ENCODE results near the gene SOS1.
"Not testable (repeated sequence)": the region's sequence is repeated elsewhere in the genome, so short reads cannot be mapped to it uniquely, and the experiment has no call there.

The SOS1 gene

DNA sequence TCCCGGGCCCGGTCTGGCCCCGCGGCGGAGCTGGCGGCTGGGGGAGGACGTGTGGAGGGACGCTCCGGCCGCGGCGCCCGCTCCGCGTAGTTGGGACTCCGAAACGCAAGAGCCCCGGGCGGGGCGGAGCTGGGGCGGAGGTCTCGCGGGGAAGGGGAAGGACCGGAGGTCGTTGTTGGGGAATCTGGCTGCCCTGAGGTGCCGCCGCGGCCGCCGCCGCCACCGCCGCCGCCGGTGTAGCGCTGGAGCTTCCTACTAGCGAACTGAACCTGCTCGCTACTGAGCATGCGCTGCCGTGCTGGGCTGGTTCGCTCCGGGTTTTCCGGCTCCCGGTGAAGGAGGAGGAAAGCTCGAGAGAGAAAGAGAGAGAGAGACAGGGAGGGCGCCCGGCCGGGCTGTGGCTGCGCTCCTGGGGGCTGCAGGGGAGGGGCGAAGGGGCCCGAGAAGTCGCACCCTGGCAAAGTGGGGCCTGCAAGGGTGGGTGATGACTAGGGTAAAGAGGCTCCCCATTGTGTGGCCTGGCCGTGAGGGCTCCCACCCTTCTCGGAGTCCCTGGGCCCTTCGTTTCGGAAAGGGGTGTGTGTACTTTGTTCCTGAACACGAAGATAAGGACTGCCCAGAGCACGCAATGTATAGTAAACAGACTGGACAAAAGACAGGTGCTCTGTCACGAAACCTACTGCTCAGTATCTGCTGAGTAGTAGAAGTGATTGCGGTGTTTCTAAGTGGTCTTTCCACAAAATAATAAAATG is at the start of gene SOS1:
SOS1 (minus strand) TSS at position 281 of the 752 bp plus-strand sequence. CDS start 629 bp downstream, outside the sequence.
- peak; percentile 89 for DNase-seq

DNA sequence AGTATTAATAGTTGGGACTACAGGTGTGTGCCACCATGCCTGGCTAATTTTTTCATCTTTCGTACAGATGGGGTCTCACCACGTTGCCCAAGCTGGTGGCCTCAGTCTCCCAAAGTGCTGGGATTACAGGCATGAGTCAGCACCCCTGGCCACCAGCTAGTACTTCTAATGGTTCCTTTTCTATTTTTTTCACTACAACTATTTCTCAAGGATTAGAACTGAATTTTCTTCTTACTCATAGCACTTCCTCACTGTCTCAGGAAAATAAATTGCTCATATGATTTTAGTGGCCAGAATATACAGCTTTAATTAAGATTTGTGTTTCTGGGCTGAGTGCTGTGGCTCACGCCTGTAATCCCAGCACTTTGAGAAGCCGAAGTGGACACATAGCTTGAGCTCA is 43.2 kb upstream of the SOS1 start:
- DNase-seq, result no peak

DNA sequence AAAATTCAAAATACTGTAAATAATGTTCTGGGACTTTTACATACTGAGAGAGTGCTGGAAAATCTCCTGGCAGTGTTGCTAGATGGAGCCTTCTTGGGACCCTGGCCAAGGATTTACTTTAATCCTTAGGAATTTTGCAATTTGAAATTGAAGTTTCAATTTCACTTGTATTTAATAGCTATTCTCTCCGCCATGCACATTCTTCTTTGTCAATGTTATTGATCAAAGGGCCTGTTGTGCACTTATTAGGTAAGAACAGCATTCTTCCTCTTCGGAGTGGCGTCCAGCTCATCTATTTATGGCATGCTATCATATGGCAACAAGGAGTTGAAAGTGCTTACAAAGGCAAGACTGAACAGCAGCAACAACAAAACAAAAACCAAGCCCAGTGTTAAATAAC is 40.1 kb upstream of the SOS1 start:
- no peak for DNase-seq

DNA sequence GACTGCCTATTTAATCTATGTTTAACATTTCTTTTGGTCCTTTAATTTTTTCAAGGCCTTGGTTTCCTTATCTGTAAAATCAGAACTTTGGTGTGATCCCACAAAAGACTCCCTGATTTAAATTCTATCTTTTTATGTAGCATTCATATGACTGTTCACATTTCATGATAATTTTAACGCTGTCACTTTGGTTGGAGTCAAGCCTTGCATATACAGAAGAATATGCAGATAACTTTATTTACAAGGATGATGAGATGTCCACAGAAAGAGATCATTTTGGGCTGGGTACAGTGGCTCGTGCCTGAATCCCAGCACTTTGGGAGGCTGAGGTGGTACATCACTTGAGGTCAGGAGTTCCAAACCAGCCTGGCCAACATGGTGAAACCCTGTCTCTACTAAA is 38.4 kb upstream of the SOS1 start:
- no peak for DNase-seq

DNA sequence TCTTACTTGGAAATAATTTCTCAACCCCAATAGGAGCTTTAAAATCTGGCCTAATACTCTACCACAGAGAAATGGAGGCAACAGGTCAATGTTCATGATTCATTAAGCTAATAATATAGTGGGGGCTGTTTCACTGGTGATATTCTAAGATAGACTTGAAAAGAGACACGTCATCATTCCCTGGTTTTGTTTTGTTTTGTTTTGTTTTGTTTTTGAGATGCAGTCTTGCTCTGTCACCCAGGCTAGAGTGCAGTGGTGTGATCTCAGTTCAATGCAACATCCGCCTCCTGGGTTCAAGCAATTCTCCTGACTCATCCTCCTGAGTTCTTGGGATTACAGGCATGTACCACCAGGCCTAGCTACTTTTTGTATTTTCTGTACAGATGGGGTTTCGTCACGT is 37.5 kb upstream of the SOS1 start:
- DNase-seq, result no peak

DNA sequence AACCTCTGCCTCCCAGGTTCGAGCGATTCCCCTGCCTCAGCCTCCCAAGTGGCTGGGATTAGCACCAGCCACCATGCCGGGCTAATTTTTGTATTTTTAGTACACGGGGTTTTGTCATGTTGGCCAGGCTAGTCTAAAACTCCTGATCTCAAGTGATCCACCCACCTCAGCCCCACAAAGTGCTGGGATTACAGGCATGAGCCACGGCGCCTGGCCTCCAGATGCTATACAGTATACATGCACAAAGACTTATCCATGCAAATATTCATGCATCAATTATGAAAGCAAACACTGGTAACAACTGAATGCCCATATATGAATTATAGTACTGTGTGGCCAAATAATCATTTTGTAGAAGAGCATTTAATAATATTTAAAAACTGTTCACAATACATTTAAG is 36.0 kb upstream of the SOS1 start:
- DNase-seq, result no peak

DNA sequence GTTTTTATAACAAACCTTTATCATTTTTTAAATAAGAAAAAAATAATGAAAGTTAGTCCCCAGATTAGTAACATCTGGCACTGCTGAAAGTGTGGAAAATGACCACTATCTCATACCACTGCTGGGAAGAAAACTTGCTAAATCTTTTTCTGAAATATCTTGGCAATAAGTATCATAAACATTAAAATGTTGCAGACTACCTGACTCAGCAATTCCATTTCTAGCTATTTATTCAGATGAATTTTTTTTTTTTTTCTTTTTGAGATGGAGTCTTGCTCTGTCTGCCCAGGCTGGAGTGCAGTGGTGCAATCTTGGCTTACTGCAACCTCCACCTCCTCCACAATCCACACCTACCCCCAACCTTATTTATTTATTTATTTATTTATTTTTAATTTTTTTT is 35.3 kb upstream of the SOS1 start:
- no peak for DNase-seq

DNA sequence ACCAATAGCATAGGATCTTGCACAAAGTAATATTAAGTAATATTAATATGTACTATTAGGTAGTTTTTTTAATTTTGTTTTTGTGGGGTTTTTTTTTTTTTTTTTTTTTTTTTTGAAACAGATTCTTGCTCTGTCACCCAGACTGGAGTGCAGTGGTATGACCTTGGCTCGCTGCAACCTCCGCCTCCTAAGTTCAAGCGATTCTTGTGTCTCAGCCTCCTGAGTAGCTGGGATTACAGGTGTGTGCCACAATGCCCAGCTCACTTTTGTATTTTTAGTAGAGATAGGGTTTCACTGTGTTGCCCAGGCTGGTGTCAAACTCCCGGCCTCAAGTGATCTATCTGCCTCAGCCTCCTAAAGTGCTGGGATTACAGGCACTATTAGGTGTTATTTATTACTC is 34.7 kb upstream of the SOS1 start:
- not testable (repeated sequence) for DNase-seq

DNA sequence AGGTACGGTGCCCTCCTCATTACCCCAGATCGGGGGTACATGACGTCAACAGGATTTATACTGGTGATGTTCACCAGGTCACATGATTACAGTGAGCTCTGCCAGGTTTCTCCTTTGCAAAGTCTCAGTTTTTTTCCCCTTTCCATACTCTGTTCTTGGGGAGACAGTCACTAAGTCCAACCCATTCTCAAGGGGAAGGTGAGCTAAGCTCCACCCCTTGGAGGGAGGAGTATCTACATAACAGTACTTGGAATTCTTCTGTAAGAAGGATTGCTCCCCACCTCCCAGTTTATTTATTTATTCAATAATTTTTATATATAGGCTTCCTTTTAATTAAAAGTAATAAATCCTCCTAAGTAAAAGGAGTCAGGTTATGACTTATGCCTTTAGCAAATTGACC is 34.1 kb upstream of the SOS1 start:
- DNase-seq, result no peak

DNA sequence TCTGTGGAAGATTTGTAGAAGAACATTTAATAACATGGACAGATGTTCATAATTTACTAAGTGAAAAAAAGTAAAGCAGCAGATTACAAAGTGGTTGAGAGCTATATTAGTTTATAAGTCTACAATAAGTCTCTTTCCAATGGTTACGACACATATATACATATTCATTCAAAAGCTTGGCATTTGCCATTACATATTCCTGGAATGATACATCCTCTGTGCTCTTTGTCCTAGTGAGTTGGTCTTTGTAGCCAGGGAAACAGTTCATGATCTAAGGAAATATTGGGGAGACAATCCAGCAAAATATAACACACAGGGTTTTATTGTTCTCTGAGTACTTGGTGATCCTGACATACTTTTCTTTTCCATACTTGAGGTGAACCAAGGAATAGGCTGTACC is 32.5 kb upstream of the SOS1 start:
- no peak for DNase-seq

DNA sequence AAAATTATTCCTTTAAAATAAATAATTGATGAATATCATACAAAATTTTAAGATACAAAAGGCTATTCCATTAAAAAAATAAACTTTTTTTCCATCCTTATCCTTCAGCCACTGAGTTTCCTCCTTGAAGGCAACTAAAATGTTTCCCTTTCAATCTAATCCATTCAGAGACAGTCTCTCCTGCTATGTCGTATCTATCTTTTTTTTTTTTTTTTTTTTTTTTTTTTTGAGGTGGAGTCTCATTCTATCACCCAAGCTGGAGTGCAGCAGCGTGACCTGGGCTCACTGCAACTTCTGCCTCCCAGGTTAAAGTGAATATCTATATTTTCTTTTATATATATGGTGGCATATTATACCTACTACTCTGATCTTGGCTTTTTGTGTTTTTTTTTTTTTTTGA is 31.7 kb upstream of the SOS1 start:
- DNase-seq, result no peak

DNA sequence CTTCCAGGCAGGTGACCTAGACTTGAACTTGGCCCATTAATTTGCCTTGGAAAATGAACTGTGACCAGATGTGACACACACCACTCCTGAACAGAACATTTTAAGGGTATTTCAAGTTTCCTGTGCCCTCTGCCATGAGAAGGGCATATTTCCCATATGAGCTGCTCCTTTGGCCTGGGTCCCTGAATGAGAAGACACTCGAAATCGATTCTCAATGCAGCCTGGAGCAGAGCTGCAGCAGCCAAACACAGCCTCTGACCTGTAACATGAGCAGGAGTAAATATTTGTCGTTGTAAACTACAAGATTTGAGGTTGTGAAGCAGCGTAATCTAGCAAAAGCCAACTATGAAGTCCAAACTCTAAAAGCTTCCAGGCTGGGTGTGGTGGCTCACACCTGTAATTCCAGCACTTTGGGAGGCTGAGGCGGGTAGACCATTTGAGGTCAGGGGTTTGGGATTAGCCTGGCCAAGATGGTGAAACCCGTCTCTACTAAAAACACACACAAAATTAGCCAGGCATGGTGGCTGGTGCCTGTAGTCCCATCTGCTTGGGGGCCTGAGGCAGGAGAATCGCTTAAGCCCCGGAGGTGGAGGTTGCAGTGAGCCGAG is 30.1 kb upstream of the SOS1 start:
- no peak for DNase-seq

DNA sequence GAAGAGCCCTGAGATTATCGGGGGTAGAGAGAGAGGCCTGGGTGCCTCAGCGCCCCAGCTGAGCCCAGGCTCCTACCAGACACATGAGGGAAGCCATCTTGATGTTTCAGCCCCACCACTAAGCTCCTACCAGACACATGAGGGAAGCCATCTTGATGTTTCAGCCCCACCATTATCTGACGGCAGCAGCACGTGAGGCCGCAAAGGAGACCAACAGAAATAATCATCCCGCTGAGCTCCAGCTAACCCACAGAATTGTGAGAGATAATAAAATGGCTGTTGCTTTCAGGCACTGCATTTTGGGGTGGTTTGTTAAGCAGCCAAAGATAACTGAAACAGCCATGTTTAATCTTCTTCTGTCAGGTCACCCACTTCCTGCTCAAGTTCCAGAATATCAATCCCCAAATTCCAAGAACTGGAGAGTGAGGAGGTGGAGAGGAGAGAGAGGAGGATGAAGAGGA is 29.3 kb upstream of the SOS1 start:
- no peak for DNase-seq

DNA sequence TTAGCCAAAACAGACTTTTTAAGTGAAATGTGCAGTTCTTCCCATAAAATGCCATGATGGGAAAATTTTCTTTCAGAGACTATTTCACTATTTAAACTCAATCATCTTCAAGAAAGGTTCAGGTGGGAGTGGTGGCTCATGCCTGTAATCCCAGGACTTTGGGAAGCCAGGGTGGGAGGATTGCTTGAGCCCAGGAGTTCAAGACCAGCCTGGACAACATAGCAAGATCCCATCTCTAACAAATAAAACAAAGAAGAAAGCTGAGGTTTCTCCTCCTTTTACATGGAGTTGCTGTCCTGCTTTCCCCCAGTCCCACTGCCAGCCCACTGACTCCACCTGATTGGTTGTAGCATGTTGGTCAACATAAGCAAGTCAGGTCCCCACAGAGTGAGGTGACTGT is 25.8 kb upstream of the SOS1 start:
- DNase-seq, result no peak

DNA sequence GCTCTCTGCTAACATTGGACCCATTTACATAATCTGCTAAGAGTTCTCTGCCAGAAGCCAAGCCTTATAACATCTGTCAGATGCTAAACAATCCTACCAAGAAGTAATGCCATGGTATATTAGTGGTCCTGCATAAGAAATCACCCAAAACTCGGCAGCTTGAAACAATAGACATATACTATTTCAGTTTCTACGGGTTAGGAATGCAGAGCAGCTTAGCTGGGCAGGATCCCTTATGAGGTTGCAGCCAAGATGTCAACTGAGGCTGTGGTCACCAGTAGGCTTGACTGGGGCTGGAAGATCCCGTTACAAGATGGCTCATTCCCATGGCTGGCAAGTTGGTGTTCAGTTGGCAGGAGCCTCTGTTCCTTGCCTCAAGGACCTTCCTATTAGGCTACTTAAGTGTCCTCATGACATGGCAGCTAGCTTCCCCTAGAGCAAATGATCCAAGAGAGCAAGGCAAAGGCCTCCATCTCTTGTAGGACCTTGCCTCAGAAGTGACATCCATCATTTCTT is 25.1 kb upstream of the SOS1 start:
- DNase-seq, result no peak

DNA sequence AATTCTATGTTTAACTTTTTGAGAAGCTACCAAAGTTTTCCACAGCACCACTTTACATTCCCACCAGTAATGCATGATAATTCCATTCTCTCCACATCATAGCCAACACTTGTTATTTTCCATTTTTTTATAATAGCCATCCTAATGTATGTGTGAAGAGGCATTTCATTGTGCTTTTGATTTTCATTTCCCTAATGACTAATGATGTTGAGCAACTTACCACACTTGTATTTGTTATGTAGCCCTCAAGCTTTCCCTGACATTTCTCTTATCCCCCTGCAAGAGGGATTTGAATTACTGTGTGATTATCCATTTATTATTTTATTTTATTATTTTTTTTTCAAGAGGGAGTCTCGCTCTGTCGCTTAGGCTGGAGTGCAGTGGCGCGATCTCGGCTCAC is 23.6 kb upstream of the SOS1 start:
- DNase-seq, result no peak

DNA sequence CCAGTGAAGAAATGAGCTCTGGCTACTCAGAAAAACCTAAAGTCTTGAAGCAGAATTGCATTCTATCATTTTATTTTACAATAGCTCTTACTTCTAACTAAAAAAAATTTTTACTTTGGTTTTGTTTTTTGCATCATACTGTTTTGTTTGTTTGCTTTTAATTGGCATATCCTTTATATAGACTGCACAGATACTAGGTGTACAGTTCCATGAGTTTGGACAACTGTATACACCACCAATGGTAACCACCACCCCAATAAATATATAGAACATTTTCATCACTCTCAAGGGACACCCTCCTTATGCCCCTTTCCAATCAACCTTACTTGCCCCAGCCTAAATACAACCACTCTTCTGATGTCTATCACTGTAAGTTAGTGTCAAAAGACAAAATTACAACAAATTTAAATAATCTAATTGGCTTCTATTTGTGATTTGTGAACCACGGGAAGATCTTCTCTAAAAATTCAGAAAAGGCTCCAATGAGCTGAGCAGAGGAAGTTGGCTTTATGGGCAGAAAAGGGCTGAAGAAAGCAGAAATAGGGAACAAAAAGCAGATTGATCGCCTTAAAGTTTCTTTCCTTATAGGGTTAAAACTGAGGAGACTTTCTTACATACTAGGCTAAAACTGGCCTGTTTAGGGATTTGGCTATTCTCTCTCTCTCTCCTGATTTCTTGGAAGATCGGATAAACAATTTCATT is 22.2 kb upstream of the SOS1 start:
- DNase-seq, result no peak

DNA sequence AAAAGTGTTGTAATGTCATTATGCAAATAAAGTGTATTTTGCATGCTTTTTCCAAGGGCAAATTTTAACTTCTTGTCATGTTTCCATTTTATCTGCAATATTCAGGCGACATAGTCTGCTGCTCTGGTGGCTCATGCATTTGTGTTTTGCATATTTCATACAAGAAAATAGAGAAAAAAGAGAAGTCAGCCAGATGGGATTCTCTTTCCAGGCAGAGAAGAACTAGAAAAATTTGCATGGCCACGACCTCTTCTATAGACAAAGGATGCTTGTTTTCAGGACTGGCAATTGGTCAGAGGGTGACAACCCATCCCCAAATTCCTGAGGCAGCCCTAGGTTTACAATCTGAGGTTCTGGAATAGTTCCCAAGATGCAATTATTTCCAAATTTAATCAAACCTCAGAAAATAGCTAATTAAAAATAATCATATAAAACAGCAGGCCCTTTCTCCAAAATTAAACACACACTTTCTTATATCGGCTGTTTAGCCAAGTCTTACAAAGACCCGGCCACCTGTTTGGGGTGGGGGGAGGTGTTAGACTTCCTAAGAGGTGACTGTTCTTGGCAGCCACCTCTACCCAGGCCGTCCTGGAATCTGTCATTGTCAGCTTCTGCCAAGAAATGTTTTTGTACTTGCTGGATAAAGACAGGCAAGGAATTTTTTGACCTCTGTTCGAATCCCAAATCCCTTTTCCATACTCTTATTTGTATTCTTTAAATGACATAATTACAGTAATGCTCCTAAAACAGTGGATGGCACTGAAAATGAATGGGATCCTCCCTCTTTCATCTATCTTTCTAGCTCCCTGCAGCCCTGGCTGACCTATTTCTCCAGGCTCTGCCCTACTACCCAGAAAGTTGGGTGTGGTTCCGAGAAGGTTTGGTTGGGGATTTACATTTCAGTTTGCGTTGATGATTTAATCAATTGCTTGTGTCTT is 20.8 kb upstream of the SOS1 start:
- no peak for DNase-seq

DNA sequence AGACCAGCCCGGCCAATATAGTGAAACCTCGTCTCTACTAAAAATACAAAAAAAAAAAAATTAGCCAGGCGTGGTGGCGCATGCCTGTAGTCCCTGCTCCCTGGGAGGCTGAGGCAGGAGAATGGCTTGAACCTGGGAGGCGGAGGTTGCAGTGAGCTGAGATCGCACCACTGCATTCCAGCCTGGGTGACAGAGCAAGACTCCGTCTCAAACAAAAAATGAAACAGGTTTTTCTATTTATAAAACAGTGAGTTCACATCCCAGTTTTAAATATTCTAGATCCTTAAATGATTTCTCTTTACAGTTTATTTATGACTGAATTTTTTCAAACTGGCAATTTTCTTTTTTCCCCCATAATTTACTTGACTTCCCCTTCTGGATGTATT is 20.1 kb upstream of the SOS1 start:
- DNase-seq, result not testable (repeated sequence)

DNA sequence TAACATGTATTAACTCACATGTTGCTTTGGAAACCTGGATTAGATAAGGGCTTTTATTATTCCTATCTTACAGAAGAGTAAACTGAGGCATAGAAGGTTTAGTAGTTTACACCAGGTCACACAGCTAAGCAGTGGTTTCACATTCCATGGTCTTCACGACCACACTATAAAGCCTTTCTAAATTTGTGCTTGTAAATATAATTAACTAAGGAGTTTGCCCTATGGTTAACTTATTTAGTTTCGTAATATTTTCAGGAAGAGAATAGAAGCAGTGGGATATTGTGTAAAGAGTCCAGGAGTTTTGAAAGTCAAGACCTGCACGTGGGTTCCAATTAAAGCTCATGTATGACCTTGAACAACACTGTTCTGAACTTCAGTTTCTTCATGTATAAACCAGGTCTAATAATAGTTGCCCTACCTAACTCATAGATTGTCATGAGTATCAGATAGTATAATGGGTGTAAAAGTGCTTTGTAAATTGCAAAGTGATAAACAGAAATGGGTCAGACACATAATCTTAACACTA is 19.5 kb upstream of the SOS1 start:
- DNase-seq, result no peak

DNA sequence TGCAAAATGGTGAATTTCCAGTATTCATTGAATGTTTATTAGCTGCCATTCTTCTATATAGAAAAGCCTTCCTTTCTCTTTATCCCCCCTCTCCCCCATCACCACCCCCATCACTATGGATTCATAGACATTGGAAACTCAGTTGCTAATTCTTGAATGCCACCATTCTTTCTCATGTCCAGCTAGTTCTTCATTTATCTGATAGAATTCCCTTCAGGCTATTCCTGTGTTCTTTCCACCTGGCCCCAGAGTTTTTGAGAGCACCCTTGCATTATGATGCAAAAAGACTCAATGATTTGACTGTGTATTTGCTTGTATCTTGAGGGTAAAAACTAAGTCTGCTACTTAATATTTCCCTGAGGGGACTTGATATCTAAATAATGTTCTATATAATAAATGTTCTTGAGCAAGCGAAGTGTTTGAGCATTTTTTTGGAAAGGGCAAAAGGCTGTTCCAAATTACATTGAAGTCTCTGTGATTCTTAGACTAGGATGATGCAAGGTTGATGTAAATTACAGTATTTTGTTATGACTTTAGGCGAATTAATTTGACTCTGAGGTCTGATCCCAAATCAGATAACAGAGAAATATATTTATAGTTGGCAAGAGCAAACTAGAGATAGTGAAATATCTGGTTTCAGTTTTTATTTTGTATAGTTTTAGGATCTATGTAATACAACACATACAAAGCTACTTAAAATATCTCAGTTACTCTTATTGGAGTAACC is 18.8 kb upstream of the SOS1 start:
- no peak for DNase-seq

DNA sequence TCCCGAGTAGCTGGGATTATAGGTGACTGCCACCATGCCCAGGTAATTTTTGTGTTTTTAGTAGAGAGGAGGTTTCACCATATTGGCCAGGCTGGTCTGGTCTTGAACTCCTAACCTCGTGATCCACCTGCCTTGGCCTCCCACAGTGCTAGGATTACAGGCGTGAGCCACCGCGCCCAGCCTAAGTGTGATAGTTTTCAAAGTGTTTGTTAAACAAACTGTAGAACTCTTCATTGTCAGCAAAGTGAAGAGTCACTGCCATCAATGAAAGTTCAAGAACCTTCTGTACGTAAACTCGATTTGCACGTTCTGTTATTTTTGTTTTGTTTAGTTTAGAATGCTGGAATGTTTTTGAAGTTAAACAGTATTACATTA is 18.0 kb upstream of the SOS1 start:
- DNase-seq, result no peak

Measured in NCI-H1105 (cell line).